ENCODE results near the gene ACACA. TPM values are rescaled to one million over a fixed set of nuclear protein-coding genes. Genes with fewer than 3 reads are reported as not detected.
A peak's percentile ranks its signal among the peaks of the same experiment; 100 is the strongest.
"Not testable (repeated sequence)": the region's sequence is repeated elsewhere in the genome, so short reads cannot be mapped to it uniquely, and the experiment has no call there.

ACACA gene
- total RNA-seq, 1 donor from 2014 or later, result 85.3 TPM

DNA sequence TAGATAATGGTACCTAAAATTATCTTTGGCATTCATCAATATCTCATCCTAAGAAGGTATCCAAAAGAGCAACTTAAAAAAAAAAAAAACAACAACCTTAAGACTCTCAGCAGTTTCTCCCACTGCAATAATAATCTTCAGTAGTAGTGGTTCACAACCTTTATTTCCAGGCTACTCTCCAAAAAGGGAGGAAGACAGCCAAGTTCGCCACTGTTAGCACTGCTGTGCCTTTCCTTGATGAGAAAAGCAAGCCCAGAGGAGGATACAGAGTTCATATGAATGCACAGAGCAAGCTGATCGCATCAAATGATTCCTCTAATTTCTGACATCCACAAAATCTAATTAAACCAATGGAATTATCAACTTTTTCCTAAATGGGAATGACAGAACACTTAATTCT is 258.5 kb downstream of the ACACA start:
- DNase-seq (ENCODE audit: low spot score), result no peak
- intact Hi-C loops (cut with DNase I), result no loop called here
- peak; percentile 69 for ATAC-seq

DNA sequence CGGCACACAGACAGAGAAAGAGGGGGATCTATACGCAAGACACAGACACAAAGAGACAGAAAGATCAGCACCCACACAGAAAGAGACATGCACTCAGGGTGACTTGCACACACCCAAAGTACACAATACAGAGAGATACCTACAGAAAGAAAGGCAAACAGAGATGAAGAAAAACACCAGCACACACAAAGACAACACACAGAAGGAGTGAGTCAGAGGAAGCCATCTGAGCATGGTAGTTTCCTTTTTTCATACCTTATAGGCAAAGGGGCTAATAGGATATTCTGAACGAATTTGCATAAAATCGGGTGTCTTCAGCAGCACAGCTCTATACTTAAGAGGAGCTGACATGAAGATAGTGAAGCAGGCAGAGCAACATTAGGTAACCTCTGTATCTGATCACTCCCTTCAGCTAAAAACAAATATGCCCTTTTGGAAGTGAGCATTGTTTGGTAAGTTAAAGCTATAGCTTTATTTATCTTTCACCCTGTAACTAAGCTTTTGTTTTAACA is 259.3 kb downstream of the ACACA start:
- DNase-seq (ENCODE audit: low spot score), result no peak
- intact Hi-C loops (cut with DNase I), result no loop called here

DNA sequence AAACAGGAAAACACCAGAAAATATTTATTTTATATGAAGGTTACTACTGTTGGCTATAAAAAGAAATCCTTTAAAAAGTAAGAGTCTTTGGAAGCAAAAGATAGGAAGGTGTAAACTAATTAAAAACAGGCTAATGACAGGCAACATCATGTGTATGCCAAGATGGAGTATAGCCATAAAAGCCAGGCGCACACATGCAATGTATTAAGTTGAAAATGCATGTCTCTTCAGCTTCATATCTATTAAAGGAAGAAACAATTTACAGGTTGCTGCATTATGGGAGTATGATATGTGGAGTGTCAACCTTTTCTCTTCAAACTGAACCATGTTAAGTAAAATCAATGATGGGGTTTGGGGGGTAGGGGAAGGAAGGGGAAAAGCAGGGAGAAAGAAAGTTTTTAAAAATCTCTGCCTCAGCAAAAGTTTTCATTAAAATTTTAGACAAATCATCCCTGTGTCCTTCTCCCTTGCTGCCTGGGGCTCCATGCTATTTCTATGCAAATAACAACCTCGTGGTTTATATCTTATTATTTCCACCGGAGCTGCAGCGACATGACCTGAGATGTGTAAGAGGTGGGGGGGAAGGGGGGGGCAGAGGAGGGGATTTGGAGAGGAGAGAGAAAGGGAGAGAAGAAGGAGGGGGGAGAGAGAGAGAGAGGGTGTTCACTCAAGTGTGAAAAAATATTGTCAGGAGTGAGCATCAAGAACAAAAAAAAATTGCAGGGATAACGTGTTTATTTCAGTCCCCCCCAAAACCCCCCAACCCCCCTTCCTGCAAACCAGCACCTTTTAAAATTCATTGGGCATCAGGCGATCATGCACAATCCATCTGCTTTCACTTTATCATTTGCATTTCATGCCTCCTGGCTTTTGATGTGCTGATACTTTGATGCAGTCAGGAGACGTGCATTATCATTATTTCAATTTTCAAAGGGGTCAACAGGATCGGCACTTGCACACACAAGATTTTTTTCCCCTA is 260.3 kb downstream of the ACACA start:
- no peak for DNase-seq (ENCODE audit: low spot score)
- no peak for ATAC-seq
- intact Hi-C loops (cut with DNase I), result no loop called here

More for the DNA sequence above, 259.3 kb downstream of the ACACA start:
- no peak for ATAC-seq

DNA sequence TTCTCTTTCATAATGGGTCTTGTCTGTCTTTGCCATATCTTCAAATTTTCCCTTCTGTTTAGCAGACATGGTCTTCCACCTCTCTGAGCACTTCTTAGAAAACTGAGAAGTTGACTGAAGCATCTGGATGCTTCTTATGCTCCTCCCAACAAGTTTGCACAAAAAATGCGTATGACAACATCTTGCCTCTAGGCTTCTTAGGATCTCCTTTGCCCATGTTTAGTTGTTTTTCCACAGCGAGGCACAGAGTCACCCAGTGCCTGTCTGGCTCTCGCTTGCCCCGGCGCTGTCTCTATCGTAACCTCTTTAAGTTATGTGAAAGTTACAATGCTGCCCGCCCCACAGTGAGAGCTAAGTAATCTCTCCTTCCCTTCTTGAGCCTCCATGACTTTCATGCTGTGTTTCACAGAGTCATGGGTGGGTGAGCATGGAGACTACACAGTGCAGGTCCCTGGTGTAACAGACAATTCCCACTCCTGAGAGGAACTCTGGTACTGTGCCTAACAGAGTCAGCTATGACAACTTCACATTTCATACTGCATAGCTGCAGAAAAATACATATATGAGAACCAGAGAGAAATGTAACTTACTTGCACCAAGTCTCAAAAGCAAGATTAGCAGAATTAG is 262.4 kb downstream of the ACACA start:
- intact Hi-C loops (cut with DNase I), result no loop called here
- no peak for DNase-seq (ENCODE audit: low spot score)
- no peak for ATAC-seq

DNA sequence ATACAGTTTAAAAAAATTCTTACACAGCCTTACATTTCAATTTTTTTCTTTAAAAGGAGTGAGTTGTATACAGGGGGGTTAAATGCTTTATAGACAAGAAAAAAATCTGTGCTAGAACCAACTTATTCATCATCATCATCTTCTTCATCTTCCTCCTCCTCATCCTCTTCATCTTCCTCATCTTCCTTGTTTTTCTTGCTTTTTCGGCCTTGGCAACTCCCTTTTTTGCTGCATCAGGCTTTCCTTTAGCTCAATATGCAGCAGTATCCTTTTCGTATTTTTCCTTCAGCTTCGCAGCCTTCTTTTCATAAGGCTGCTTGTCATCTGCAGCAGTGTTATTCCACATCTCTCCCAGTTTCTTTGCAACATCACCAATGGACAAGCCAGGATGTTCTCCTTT is 263.1 kb downstream of the ACACA start:
- ATAC-seq; intact Hi-C loops (cut with DNase I); DNase-seq (ENCODE audit: low spot score): not testable (repeated sequence)

DNA sequence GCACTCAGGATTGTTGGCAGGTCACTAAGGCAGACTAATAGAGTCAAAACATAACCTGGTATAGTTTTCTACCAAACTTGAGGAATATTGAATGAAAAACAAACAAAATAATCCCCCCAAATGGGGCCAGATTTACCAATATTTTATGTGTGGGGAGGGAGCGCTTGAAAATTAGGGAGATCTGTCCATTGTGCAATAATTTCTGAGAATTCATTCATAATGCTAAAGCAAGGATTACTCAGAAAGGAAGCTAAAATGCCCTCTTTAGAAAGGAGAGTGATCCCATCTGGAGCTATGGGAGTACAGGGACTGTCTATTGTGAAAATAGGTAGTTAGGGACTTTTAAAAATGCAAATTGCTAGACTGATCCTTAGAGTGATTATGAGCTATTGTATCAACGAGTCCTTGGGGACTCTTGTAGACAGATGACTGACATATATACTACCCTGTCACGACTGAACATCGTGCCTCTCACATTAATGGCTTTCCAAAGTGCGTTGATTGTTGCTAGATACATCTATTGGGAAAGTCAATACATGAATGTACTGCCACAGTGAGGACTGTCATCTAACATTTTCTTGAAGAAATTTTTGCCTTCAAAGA is 264.2 kb downstream of the ACACA start:
- ATAC-seq (no peak), DNase-seq (ENCODE audit: low spot score) (no peak)
- intact Hi-C loops (cut with DNase I), result no loop called here

DNA sequence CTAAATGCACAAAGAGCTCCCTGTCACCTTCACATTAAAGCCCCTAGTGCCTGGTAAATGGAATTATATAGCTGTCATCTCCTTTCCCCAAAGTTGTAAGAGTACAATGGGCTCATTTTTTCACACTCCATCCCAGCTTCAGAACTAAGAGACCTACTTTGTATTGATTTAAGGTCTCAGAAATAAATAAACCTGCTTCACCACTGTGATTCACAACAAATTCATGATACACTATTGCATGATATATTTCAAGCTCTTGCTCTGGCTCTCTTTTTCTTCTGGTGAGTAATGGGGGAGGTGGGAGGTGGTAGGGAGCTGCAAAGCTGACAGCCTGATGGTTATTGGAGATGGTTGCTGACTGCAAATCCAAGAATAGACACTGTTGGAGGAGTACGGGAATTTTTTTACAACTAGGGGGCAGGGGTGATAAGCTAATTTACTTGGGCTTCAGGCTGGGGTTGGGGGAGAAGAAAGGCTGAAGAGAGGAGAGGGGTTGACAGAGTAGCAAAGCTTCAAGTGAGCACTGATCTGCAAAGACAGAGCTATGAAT is 268.0 kb downstream of the ACACA start:
- intact Hi-C loops (cut with DNase I), result no loop called here
- ATAC-seq (no peak), DNase-seq (ENCODE audit: low spot score) (no peak)

DNA sequence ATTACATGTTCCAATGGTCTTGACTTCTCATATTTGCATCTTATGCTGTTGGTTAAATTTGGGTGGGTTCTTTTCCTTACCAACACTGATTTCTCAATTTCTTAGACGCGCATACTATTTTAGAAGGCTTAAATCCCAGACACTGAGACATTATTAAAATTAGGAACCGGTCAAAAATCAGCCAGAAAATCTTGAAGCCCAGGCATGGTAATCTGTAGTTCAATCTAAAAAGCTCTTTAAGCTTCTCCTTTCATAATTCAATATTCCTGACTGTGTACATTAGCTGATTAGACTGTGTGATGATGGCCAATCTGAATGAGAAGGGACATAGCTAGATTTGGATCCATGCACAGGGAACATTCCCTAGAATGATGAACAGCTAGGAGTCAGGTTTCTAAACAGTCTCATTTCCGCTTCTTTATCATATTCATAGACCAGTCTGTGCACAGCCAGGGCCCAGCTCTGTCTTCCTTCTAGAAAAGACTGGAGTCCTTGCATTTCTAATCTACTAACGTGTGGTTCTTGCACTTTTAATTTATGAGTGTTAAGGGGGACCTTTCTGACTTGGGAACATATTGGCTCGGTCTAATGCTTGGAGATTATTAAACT is 268.6 kb downstream of the ACACA start:
- DNase-seq (ENCODE audit: low spot score), result no peak

DNA sequence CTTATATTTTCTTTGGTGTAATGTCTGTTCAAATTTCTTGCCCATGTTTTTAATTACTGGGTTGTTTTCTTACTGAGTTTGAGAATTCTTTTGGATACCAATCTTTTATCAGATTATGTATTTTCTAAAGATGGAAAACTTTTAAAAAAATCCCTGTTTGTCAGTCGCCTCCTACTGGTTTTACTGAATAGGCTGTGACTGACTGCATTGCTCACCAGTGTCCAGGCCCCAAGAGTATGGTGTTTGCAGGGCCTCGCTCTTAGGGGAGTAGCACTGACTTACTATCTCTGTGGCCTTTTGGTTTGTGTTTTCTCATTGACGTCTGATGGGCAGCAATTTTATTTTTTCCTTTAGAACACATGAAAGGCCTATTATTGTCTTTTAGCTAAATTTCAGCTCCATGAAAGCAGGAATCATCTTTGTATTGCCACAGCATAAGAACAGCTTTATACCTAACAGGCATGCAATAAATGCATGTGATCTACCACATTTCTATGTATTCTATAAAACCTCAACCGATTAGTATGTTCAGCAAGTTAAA is 269.5 kb downstream of the ACACA start:
- no peak for DNase-seq (ENCODE audit: low spot score)
- ATAC-seq, result no peak
- intact Hi-C loops (cut with DNase I), result no loop called here

More for the DNA sequence above, 268.6 kb downstream of the ACACA start:
- ATAC-seq, result no peak
- intact Hi-C loops (cut with DNase I), result no loop called here

DNA sequence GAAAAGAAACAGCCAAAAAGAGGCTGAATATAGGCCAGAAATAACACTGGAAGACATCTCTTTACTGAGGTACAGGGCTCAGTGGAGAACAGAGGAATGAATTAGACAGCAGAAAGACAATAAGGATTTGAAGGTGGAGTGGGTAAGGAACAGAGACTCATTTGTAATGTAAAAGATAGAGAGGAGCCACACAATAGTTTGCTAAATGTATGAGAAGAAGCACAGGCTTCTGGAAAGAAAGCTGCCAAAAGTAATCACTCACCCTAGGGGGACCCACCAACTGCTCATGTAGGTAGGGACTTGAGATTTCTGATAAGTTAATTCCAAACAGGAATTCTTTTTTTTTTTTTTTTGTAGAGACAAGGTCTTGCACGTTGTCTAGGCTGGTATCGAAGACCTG is 271.1 kb downstream of the ACACA start:
- intact Hi-C loops (cut with DNase I), result no loop called here
- DNase-seq (ENCODE audit: low spot score) (no peak), ATAC-seq (no peak)

DNA sequence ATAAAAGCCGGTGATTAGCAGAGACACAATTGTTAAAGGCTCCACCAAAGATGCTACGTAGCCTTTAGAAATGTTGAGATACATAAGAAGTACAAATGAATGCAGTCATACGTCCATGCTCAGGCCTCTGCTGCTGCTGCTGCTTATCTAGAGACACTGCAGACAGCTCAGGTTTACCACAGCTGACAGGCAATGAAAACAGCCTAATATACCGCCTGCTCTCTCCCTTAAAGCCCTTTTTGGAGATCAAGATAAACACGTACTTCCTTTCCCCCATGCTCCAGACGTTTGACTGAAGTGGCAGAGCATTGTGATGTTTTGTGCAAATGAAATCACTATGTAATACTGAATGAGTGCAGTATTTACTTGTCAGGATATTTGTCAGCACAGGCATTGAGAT is 272.6 kb downstream of the ACACA start:
- DNase-seq (ENCODE audit: low spot score) (no peak), ATAC-seq (no peak)
- intact Hi-C loops (cut with DNase I), result no loop called here

DNA sequence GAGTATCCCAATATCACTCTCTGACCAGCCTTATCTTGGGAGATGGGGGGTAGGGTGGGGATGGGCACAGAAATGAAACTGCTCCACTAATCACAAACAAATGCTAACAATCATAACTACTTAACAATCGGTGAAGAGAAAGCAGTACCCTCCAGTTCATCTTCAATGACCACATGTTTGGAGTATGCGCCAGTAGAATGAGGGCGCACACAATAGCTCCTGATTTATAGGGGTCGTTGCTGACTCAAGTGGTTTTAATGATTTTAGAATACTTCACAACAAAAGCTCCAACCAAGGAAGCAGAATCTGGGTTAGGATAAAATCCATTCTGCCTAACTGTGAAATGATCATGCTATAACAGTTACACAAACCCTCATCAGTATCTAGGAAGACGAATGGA is 273.5 kb downstream of the ACACA start:
- intact Hi-C loops (cut with DNase I), result no loop called here
- ATAC-seq (no peak), DNase-seq (ENCODE audit: low spot score) (no peak)

DNA sequence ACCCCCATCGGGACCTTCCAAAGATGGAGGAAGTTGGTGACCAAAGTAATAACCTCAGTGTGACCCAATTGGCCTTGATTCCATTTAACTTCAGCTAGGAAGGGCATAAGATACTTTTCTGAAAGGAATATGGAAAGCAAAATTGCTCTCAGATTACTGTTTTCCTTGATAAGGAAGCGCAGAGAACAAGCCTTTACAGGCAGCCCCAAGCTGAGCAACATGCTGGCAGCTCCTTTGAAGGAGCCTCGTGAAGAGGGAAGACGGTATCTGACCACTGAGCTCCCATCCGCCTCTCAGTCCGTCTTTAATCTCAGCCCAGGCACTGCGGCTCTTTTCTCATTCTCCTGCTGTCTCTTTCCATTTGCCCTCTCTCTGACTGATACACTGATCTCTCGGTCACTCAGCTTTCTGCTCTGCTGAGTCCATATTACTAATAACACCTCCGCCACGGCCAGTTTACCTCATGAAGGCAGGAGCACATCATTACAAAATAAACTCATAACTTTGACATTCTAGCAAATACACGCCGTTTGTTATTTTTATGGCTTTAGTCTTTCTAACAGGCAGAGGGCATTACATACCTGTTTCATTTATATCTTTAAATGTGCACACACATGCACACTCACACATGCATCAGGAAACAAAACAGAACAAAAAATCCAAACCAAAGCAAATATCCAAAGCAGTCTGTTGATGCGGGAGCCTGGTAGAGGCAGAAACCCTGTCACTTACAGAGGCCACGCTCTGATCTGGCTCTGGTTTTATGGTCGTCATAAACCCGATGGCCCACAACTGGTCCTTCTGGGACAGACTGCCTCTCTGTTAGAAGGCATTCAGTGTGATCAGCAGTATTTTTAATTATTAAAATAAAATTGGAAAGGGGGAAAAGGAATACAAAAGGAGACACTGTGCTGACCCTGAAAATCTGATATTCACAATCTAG is 274.7 kb downstream of the ACACA start:
- DNase-seq (ENCODE audit: low spot score), result no peak

DNA sequence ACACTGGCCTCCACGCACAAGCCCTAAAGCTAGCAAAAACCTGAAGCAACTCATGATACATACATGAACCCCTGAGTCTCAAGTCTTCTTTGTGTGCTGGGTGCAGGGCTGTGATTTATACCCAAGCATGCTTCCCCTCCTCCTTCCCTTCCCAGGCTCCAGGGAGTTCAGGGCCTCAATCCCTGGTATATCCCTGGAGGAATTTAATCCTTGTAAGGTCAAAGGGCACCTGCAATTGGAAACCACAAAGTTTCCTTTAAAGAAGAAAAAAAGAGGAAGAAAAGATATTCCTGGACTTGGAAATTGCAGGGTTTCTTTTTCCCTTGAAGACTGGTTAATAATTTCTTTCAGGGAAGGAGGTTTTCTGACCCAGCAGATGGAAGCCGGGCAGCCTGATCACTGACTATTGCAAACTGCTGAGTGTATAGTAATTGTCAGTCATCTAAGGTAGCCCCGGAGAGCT is 275.6 kb downstream of the ACACA start:
- DNase-seq (ENCODE audit: low spot score) (no peak), ATAC-seq (no peak)
- intact Hi-C loops (cut with DNase I), result no loop called here

More for the DNA sequence above, 274.7 kb downstream of the ACACA start:
- ATAC-seq, result no peak
- intact Hi-C loops (cut with DNase I), result no loop called here

DNA sequence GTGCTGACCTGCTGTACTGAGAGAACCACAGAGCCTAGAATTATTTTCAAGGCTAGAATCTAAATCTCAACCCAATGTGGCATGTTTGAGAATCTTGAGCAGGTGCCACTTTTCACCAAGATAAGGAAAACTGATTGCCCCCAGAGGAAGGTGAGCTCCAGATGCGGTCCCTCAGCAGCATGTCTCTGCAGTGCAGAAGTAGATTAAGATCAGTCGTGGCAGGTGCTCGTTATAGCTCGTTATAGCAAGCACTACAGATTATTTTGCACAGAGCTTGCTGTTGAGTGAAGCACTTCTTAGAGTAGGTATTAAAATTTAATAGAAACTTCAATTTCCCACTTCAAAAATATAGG is 281.8 kb downstream of the ACACA start:
- ATAC-seq, result no peak
- DNase-seq (ENCODE audit: low spot score), result no peak
- intact Hi-C loops (cut with DNase I), result no loop called here

DNA sequence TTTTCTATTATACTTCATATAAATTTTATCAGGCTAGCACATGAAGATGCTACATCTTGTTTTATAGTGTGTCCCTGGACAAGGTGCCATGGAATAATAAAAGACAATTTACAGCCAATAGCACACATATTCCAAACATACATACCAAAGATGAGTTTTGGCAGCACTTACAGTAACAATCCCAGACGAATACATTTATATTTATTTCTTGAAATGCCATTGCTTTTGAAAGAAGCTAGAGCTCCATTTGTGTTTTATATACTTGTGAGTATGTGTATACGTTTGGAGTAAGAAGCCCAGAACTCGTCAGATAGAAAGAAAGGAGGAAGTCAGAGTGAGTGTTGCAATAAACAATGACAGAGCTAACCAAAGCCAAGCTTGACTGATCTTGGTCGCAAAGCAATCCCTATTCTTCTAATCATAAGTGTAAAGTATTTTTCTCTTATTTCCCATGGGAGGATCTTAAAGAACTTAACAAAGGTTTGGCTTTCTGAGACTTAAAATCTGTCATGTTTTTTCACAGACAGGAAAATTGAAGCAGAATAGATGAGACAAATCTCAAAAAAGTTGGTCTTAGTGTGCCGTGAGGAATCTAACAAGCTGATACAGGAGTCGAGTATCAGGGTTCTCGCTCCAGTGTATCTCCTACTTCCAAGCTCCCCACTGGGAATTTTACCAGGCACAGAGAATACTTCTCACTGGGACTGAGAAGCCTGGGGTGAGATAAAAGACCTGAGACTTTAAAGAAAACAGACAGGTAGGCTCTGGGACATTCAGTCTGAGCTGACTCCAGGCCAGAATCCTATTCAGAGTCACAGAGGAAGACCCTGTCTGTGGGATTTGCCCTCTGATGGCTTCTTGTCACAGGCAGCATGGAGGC is 282.5 kb downstream of the ACACA start:
- DNase-seq (ENCODE audit: low spot score) (no peak), ATAC-seq (no peak)
- intact Hi-C loops (cut with DNase I), result no loop called here

DNA sequence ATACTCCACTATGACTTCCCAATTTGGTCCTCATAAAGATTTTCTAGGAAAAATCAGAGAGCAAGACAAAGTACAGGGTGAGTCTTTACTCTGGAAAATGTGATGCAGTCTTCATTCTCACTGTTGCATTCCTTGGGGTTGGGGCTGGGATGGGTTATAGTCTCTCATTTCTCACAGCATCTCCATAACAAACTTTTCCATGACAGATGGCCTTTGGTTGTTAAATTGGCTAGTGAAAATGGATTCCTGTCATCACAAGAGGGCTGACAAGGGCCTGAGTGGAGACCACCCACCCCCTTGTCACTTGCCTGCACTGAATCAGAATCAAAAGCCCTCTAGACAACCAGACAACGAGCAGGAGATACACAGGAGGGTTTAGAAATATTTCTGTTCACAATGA is 283.2 kb downstream of the ACACA start:
- no peak for ATAC-seq
- intact Hi-C loops (cut with DNase I), result no loop called here

More for the DNA sequence above, 283.2 kb downstream of the ACACA start:
- no peak for DNase-seq (ENCODE audit: low spot score)
